ENCODE results near the gene CARMIL1.

GRCh38 chr6:25327432-25327831, 48.3 kb downstream of the CARMIL1 start:
- TF ChIP-seq NRF1 (IDR thresholded peaks at IDR 0.05; ENCODE audit: low read depth, low read length): no peak
- no peak for TF ChIP-seq CTCF (IDR thresholded peaks at IDR 0.05; ENCODE audit: control extremely low read depth in 1 of 3, insufficient read depth in 1 of 3, low read depth in 1 of 3, low read length in 3 of 3)
- no peak for TF ChIP-seq HDAC6 (IDR thresholded peaks at IDR 0.05; ENCODE audit: low read depth, low read length)
- no peak for TF ChIP-seq GABPA (IDR thresholded peaks at IDR 0.05; ENCODE audit: borderline replicate concordance, insufficient read depth, low read length)
- TF ChIP-seq RXRA (IDR thresholded peaks at IDR 0.05; ENCODE audit: insufficient read depth, low read depth, low read length): no peak
- no peak for TF ChIP-seq EZH2 (IDR thresholded peaks at IDR 0.05; ENCODE audit: low read depth, low read length, severe bottlenecking)
- no peak for TF ChIP-seq SIX5 (IDR thresholded peaks at IDR 0.05; ENCODE audit: low read depth, low read length)
- no peak for TF ChIP-seq POLR2A (IDR thresholded peaks at IDR 0.05; ENCODE audit: control extremely low read depth in 1 of 2, low read depth in 2 of 2, low read length in 2 of 2)

Data from H1 (cell line).